ENCODE measurements around the gene DIPK1B. TPM values are rescaled to one million over a fixed set of nuclear protein-coding genes. Genes with fewer than 3 reads are reported as not detected.

DIPK1B gene
- total and polyA plus RNA-seq, 10 of the 15 experiments (the other 5 are each of a cell fraction or from before 2014, with no cell fraction given): 0.08 to 0.28 (median 0.13) TPM; not detected in 3

GRCh38 chr9:136674786-136675349 is 37.5 kb upstream of the DIPK1B start:
- FAIRE-seq: no peak

DNA sequence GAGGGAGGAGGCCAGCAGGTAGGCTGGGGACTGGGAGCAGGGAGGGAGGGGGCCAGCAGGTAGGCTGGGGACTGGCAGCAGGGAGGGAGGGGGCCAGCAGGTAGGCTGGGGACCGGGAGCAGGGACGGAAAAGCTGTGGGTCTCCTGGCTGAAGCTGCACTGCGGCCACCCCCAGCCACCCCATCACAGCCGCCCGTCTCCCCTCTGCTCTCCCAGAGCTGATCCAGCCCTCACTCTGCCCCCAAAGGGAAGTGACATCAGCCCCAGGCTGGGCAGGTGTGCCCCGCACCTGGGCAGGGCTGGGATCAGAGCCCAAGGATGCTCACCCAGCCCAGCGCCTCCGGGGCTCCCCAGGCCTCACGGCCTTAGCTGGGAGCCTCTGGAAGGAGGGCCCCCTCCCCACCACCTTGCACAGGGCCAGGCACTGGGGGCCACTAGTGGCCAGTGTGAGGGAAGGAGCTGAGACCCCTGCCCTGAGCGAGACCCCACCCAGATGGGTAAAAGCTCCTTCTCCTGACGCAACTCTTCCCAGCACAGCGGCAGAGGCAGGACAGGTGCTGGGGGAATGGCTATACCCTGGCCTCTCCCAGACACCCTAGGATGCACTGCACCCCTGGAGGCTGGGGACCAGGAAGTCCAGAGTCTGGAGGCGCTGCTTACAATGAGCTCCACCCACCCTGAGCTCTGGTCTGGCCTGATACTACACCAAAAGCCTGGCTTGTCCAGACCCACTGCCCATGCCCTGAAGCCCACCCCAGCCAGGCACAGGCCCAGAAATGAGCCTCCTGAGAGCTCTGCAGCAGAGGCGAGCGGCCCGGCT is 36.7 kb upstream of the DIPK1B start:
- intact Hi-C loops (cut with micrococcal nuclease; ENCODE audit: unreplicated experiment): no loop called here
- Histone ChIP-seq H3K9ac (ENCODE audit: control insufficient read depth, insufficient read depth, low read length) (no peak overlapping the region), H3K9me3 (replicated peaks; ENCODE audit: control insufficient read depth, insufficient read depth, low read length) (no peaks in the 10 kb centered on the region), H3K4me3 (no peak overlapping the region), H3K4me1 (ENCODE audit: control insufficient read depth, insufficient read depth, low read length) (no peaks in the 10 kb centered on the region), H3K79me2 (ENCODE audit: control insufficient read depth, insufficient read depth, low read length) (no peaks in the 10 kb centered on the region), H3K27ac (ENCODE audit: control insufficient read depth, insufficient read depth) (no peak overlapping the region), H4K20me1 (ENCODE audit: control insufficient read depth, insufficient read depth) (no peaks in the 10 kb centered on the region), H3K36me3 (ENCODE audit: control insufficient read depth in 2 of 2, insufficient read depth in 2 of 2, low read length in 1 of 2) (no peaks in the 10 kb centered on the region; a peak in 1 of 4 replicates), H2AFZ (ENCODE audit: control insufficient read depth, low read depth, low read length) (no peak overlapping the region), H3K27me3 (replicated peaks in 1 of 2; ENCODE audit: control insufficient read depth in 2 of 2, insufficient read depth in 2 of 2, low read length in 1 of 2) (no peaks in the 10 kb centered on the region), H3K4me2 (ENCODE audit: control insufficient read depth, insufficient read depth) (no peak overlapping the region)
- RAD21 ChIA-PET (ENCODE audit: unreplicated experiment): interaction anchor here (0.9 kb wide), 1 partner anchor 188 kb away, joined by 4 read pairs; no protein-coding TSS in a partner anchor
- FAIRE-seq (no peak), ATAC-seq (no peak), DNase-seq (ENCODE audit: low read depth, low spot score) (no peak)
- WGBS (ENCODE audit: insufficient coverage, insufficient replicate concordance, low lambda C conversion rate, missing lambda C conversion rate): 74% methylated on average over 14 of the region's 16 CpGs
- CTCF ChIA-PET: no interaction called here
- in situ Hi-C loops (cut with MboI): no loop called here
- POLR2A ChIA-PET: no interaction called here
- SMC1A ChIA-PET (ENCODE audit: uncharacterized antibody, unreplicated experiment): interaction anchor here (1.0 kb wide), 1 partner anchor 54 kb away, joined by 3 read pairs; no protein-coding TSS in a partner anchor
- TF ChIP-seq RBBP5 (conservative IDR thresholded peaks at IDR 0.05) (no peak), ZNF274 (IDR thresholded peaks at IDR 0.05; ENCODE audit: insufficient read depth, insufficient read length) (no peak), MLLT1 (IDR thresholded peaks at IDR 0.05) (no peak), YY1 (IDR thresholded peaks at IDR 0.05; ENCODE audit: low read depth, low read length) (no peak), RAD21 (IDR thresholded peaks at IDR 0.05; ENCODE audit: insufficient read depth, low read depth, low read length) (no peak), MTA2 (IDR thresholded peaks at IDR 0.05; ENCODE audit: low read depth) (no peak), ZNF217 (IDR thresholded peaks at IDR 0.05) (no peak), SREBF2 (IDR thresholded peaks at IDR 0.05; ENCODE audit: low read length) (no peak)
- BruUV-seq (replicated peaks): no TSS peak

More at GRCh38 chr9:136674786-136675349, 37.5 kb upstream of the DIPK1B start:
- H3K27ac ChIP-seq (ENCODE audit: control insufficient read depth, insufficient read depth): no peak overlapping the region
- POLR2A ChIA-PET: no interaction called here
- no peak overlapping the region for H3K4me2 ChIP-seq (ENCODE audit: control insufficient read depth, insufficient read depth)
- no peak for DNase-seq (ENCODE audit: low read depth, low spot score)
- no peak overlapping the region for H3K4me3 ChIP-seq
- RAD21 ChIA-PET (ENCODE audit: unreplicated experiment): no interaction called here
- no TSS peak for BruUV-seq (replicated peaks)
- CTCF ChIA-PET: interaction anchor here (0.9 to 1.2 kb wide), 2 partner anchors 12 to 13 kb away, joined by 3 read pairs; no protein-coding TSS in a partner anchor
- H3K9ac ChIP-seq (ENCODE audit: control insufficient read depth, insufficient read depth, low read length): no peak overlapping the region
- H3K36me3 ChIP-seq (ENCODE audit: control insufficient read depth in 2 of 2, insufficient read depth in 2 of 2, low read length in 1 of 2): no peaks in the 10 kb centered on the region; a peak in 1 of 4 replicates
- TF ChIP-seq TCF7 (IDR thresholded peaks at IDR 0.05; ENCODE audit: borderline replicate concordance) (no peak), ZSCAN29 (IDR thresholded peaks at IDR 0.05) (no peak)
- in situ Hi-C loops (cut with MboI) (no loop called here), intact Hi-C loops (cut with micrococcal nuclease; ENCODE audit: unreplicated experiment) (no loop called here)
- SMC1A ChIA-PET (ENCODE audit: uncharacterized antibody, unreplicated experiment): interaction anchor here (1.0 kb wide), 1 partner anchor 55 kb away, joined by 3 read pairs; no protein-coding TSS in a partner anchor
- 68% methylated on average over 11 of the region's 11 CpGs for WGBS (ENCODE audit: insufficient coverage, insufficient replicate concordance, low lambda C conversion rate, missing lambda C conversion rate)
- no peak overlapping the region for H2AFZ ChIP-seq (ENCODE audit: control insufficient read depth, low read depth, low read length)
- no peaks in the 10 kb centered on the region for H3K9me3 ChIP-seq (replicated peaks; ENCODE audit: control insufficient read depth, insufficient read depth, low read length)
- ATAC-seq: no peak
- H3K79me2 ChIP-seq (ENCODE audit: control insufficient read depth, insufficient read depth, low read length): no peaks in the 10 kb centered on the region
- no peaks in the 10 kb centered on the region for H3K27me3 ChIP-seq (replicated peaks in 1 of 2; ENCODE audit: control insufficient read depth in 2 of 2, insufficient read depth in 2 of 2, low read length in 1 of 2)
- no peaks in the 10 kb centered on the region for H4K20me1 ChIP-seq (ENCODE audit: control insufficient read depth, insufficient read depth)
- H3K4me1 ChIP-seq (ENCODE audit: control insufficient read depth, insufficient read depth, low read length): no peaks in the 10 kb centered on the region

All from GM12878 (cell line).